HG02588 (cell line): ENCODE measurements around the gene PRAMEF33.
"Not testable (repeated sequence)": the region's sequence is repeated elsewhere in the genome, so short reads cannot be mapped to it uniquely, and the experiment has no call there.

Experiments used
- ATAC-seq: cut with Tn5 transposase; IDR thresholded peaks from one replicate; pipeline ENCODE4 v1.9.1; 2021; ENCODE audit warnings: mild to moderate bottlenecking, moderate library complexity; ENCODE audit not compliant: unreplicated experiment

Gene PRAMEF33, protein sequence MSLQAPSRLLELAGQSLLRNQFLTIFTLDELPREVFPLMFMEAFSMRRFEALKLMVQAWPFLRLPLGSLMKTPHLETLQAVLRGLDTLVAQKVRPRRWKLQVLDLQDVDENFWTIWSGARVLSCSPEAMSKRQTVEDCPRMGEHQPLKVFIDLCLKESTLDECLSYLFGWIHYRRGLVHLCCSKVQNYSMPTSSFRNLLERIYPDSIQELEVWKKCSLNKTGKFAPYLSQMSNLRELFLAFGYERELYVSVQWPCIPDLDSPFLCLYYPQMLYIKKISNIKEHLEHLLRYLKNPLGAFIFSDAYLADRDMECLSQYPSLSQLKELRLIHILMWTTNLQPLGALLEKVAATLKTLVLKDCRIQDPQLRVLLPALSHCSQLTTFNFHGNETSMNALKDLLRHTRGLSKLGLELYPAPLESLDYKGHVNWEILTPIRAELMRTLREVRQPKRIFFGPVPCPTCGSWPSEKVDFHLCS

DNA sequence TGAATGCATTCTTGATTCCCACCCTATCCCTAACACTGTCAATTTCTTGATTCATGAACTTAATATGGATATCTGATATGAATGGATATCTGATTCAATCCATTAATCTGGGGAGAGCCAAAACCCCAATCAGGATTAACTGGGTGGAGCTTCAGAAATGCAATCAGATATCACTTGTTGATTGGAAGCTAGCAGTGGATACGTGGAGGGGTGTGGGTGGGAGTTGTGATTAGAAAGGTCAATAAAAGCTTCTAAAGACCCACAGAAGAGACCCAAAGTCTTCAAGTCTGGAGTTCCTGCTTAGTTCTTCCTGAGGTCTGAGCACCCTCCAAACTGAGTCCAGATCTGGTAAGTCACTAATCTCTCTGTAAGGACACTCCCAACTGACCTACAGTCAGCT, at the start of gene PRAMEF33:
PRAMEF33 (plus strand) TSS at position 301 of the 400 bp plus-strand sequence. CDS start 2,416 bp downstream, outside the sequence.
- not testable (repeated sequence) for ATAC-seq

GRCh38 chr1:13253898-13254297, 49.4 kb upstream of the PRAMEF33 start, which contains the start of gene PRAMEF5:
Gene PRAMEF5, plus strand, starts transcription at chr1:13254198. Its CDS starts 5,071 bp downstream, at chr1:13259269.
- ATAC-seq = not testable (repeated sequence)

DNA sequence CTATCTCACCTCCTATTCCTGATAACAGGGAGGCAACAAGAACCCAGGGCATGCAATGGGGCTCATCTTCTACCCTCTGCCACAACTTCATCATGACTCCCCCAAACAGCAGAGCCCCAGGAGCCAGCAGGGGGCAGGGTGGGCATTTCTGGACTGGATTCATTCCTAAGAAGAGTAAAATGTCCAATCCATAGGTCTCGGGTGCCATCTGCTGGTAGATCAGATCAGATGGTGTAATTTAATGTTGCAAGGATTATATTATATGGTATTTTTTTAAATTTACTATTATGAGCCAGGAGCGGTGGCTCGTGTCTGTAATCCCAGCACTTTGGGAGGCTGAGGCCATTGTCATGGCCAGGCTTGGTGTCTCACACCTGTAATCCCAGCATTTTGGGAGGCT, 38.2 kb upstream of the PRAMEF33 start:
- ATAC-seq = not testable (repeated sequence)

GRCh38 chr1:13277016-13277415, 26.3 kb upstream of the PRAMEF33 start:
- ATAC-seq = not testable (repeated sequence)

DNA sequence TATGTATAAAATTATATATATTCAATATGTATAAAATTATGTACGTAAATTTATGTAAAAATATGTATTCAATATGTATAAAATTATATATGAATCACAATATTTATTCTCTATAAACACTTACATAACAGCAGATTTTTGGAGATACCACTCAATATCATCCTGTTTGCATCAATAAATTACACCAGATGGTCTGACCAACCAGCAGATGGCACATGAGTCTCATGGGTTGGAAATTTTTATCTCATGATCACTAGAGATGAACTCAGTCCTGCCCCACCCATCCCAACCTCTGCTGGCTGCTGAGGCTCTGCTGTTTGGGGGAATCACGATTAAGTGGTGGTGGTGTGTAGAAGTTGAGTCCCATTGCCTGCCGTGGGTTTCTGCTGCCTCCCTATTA, 23.7 kb upstream of the PRAMEF33 start:
- ATAC-seq = not testable (repeated sequence)

DNA sequence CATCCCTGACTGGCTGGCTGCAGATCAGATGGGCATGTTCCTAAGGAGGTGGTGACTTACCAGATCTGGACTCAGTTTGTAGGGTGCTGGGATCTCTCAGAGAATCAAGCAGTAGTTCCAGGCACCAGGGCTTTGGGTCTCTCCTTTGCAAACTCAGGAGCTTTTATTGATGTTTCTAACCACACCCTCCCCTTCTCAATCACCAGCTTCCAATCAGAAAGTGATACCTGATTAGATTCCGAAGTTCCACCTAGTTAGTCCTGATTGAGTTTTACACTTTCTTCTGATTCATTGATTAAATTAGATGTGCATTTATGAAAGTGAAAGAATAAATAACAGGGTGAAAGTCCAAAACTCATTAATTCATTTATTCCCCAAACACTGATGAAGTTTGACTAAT, 18.3 kb upstream of the PRAMEF33 start, which contains the start of gene PRAMEF8:
PRAMEF8 (minus strand) TSS at position 101 of the 400 bp plus-strand sequence. CDS start 1,046 bp downstream, outside the sequence.
- ATAC-seq = not testable (repeated sequence)

DNA sequence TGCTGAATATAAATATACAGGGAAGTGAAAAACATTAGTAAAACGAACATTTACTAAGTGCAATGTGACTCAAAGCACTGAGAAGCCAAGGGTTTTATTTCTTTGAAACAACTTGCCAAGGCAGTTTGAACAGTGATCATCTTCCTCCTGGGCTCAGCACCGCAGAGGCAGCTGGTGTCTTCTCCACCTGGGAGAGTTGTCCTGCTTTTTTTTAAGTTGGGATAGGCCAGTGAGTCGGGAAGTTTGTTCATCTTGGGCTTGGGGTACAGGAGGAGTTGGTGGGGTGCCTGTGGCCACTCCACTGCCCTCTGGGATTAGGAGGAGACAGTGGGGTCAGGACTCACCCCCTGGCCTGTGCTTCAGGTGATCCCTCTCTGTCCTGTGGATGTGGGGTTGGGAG, 14.3 kb upstream of the PRAMEF33 start:
- ATAC-seq = not testable (repeated sequence)

GRCh38 chr1:13297216-13297931, 6.0 kb upstream of the PRAMEF33 start:
- ATAC-seq = not testable (repeated sequence)

DNA sequence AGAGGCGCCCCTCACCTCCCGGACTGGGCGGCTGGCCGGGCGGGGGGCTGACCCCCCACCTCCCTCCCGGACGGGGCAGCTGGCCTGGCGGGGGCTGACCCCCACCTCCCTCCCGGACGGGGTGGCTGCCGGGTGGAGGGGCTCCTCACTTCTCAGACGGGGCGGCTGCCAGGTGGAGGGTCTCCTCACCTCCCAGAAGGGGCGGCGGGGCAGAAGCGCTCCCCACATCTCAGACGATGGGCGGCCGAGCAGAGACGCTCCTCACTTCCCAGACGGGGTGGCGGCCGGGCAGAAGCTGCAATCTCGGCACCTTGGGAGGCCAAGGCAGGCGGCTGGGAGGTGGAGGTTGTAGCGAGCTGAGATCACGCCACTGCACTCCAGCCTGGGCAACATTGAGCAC, 4.6 kb upstream of the PRAMEF33 start:
- not testable (repeated sequence) for ATAC-seq

GRCh38 chr1:13302197-13302596, 1.1 kb upstream of the PRAMEF33 start:
- not testable (repeated sequence) for ATAC-seq

GRCh38 chr1:13315281-13315680, 11.9 kb downstream of the PRAMEF33 start, which contains the start of gene PRAMEF15:
Gene PRAMEF15, plus strand, starts transcription at chr1:13315581. Its CDS starts 2,827 bp downstream, at chr1:13318408.
- not testable (repeated sequence) for ATAC-seq

DNA sequence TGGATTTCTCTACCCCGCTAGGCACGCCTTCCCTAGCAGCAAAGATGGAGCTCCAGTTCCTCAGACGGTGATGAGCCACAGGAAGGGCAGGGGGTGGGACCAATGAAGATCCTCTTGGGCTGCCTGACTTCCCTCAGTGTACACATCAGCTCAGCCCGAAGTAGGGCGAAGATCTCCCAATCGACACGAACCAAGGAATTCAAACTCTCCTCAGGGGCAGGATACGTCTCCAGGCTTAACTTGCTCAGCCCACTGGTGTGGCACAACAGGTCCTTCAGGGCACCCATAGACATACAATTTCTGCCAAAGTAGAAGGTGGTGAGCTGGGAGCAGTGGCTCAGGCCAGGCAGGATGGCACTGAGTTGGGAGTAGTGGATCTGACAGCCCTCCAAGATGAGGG, 39.2 kb downstream of the PRAMEF33 start:
- not testable (repeated sequence) for ATAC-seq

GRCh38 chr1:13347034-13347433, 43.7 kb downstream of the PRAMEF33 start, which contains the start of gene PRAMEF14:
Gene PRAMEF14, minus strand, starts transcription at chr1:13347134. Its CDS starts 1,820 bp downstream, at chr1:13345314.
- ATAC-seq = not testable (repeated sequence)

- not testable (repeated sequence) for ATAC-seq
Measured at GRCh38 chr1:13353476-13353875, 50.1 kb downstream of the PRAMEF33 start.

GRCh38 chr1:13354475-13354874, 51.1 kb downstream of the PRAMEF33 start:
- not testable (repeated sequence) for ATAC-seq

DNA sequence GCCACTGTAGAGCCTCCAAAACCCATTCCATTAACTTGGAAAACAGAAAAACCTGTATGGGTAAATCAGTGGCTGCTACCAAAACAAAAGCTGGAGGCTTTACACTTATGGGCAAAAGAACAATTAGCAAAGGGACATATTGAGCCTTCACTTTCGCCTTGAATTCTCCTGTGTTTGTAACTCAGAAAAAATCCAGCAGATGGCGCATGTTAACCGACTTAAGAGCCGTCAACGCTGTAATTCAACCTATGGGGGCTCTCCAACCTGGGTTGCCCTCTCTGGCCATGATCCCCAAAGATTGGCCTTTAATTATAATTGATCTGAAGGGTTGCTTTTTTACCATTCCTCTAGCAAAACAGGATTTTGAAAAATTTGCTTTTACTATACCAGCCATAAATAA, 53.4 kb downstream of the PRAMEF33 start:
- ATAC-seq = not testable (repeated sequence)
